HG03571 (cell line): Measurements from ENCODE around the gene GARS1.

ENCODE experiments used
- ATAC-seq: cut with Tn5 transposase; IDR thresholded peaks from one replicate; pipeline ENCODE4 v1.9.1; 2021; ENCODE audit not compliant: unreplicated experiment

GARS1 gene

DNA sequence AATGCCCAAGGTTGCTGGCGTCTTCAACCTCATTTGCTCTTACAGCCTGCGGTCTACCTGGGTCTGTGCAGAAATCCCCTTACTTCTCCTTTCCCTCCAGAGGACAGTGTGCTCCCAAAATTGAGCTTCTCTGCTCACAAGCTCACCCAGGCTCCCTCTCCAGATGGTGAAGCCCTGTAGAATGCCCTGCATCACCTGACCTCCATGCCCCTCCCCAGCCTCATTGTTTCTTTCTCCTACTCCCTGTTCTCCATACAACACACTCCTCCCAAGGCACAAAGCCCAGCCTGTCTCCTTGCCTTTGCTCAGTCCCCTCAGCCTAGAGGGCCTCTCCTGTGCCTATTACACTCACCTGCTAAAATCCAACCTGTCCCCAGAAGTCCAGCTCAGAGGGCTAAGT is 84.1 kb downstream of the GARS1 start:
- no peak for ATAC-seq

DNA sequence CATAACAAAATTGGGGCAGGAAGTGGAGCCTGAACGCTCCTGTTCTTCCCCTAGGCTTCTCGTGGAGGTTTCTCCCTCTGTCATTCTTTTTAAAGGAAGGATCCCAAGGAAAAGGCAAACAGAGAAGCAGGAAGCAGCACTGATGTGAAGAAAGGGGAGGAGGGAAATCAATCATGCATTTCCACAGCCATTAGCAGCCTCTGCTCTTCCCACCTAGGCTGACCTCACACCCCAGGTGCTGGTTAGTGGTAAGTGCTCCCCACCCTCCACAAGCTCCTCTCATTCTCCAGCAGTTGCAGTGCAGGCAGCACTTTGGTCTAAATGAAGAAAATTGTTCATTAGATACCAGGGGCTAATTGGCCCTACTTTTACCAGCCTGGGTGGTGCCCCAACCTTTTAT is 85.0 kb downstream of the GARS1 start:
- ATAC-seq: no peak

DNA sequence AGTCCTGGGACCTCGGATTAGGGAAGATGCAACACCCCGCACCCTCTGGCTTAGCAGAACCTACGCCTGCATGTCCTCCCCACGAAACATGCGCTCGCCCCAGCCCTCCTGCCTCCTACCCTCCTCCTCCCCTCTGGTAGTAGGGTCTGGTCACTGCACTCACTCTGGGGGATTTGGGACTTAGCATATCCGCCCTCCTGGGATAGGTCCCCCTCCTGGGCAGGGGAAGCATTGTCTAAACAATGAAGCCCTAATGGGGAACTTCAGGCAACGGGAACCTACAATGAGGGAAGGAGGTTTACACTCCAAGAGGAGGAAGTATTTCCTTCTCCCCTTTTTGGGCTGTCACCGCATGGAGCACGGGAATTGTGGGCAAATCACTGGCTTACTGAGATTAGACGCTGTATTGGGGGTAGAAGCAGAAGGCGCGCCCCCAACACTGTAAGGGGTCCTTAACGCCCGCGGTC is 86.7 kb downstream of the GARS1 start:
- ATAC-seq: no peak

DNA sequence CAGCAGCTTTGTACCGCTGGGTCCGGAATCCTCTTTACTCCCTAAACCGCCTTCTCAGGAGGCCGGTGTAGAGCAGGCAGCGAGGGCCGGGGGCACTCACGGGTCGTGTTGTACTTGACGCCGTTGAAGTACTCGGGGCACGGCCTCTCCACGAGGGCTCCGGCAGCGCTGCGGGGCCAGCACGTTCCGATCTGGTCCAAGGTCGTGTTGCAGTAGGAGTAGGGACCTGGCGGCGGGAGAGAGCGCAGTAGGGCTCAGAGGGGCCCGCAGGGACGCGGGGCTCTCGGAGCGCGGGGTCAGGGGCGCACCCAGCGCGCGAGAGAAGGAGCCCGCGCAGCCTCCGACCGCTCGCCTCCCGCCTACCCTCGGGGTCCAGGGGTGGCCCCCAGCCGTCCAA is 87.1 kb downstream of the GARS1 start:
- no peak for ATAC-seq

DNA sequence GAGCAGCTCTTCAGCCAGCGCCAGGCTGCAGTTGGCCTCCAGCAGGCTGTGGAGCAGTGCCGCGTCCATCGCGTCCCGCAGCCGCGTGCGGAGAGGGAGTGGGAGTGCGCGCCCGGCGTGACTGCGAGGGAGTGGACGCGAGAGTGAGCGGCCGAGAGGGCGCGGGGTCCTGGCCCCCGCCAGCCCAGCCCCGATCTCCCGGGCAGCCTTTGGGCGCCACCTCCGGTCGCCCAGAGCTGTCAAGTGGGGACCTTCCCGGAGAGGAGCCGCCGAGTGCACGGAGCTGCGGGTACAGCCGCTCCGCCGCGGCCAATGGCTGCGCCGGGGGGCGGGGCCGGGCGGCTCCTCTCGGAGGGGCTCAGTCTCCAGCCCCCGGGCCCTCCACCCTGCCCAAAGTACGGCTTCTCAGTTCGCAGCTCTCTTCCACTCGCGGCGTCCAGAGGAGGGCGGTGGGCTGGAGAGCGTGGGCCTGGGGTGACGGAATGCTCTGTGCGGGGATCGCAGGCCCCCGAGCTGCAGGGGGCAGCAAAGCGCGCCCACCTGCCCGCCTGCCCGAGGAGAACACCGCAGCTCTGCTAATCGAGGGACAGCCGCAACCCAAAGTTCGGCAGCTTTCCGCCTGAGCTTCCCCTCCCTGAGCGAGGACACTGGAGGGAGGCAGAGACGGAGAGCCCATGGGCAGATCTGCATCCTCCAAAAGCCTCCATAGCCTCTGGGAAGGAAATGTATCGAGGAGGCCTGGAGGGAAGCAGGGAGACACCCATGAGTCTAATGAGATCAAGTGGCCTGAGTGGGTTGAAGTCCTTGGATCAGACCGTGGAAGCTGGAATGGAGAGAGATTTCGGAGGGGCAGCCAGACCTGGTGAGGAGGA is 87.8 kb downstream of the GARS1 start, which contains the start of gene CRHR2:
Gene CRHR2 (minus strand): TSS at position 245 of the 872 bp plus-strand sequence. CDS start 176 bp downstream, at position 69.
- ATAC-seq: no peak

DNA sequence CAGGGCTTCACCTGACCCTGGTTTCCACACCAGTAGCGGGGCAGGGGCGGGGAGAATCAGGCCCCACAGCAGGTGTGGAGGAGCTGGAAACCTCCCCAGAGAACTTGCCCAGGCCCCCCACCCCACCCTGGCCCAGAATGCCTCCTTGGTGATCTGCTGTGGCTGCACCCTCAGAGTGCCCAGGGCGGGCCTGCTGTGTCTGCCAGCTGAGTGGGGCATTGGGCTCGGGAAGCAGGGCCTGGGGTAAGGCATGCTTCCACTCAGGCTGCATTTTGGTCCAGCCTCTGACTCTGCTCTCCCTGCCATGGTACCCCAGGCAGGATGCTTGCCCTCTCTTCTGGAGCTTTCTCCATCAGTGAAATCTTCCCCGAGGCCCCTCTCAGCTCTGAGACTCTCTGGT is 88.6 kb downstream of the GARS1 start:
- ATAC-seq: no peak
